HepG2 (cell line): ENCODE results near the gene TBL3. TPM values are rescaled to one million over a fixed set of nuclear protein-coding genes. Genes with fewer than 3 reads are reported as not detected.

Experiments used
- ATF7 ChIP-seq, 2 experiments: fragments of 450-650 bp in 1 of 2; sonication (generic) in 1 of 2; formaldehyde crosslinking in 1 of 2; IDR thresholded peaks; 2 replicates each; pipeline versions ENCODE4 v1.4.0 to v1.6.1; 2016 to 2020; ENCODE audit warnings: antibody characterized with exemption in 1 of 2, mild to moderate bottlenecking in 1 of 2, missing genetic modification reagents in 1 of 2
- FOXO1 ChIP-seq: sonication (generic); formaldehyde crosslinking; IDR thresholded peaks from 2 replicates; pipeline ENCODE4 v1.4.0; 2020; ENCODE audit warnings: missing genetic modification reagents
- FOXO4 ChIP-seq: sonication (generic); formaldehyde crosslinking; conservative IDR thresholded peaks from 2 replicates; pipeline ENCODE4 v1.8.1; 2023; ENCODE audit warnings: missing genetic modification reagents
- HBP1 ChIP-seq: IDR thresholded peaks from 2 replicates; pipeline ENCODE4 v1.6.1; 2016; ENCODE audit warnings: low read depth, control low read depth
- HOXD1 ChIP-seq: sonication (generic); formaldehyde crosslinking; IDR thresholded peaks from 2 replicates; pipeline ENCODE4 v1.5.0; 2020; ENCODE audit warnings: missing genetic modification reagents
- MYC ChIP-seq: sonication (generic); formaldehyde crosslinking; IDR thresholded peaks from 2 replicates; pipeline ENCODE4 v1.9.0; 2021; ENCODE audit warnings: missing genetic modification reagents, borderline replicate concordance
- RBM39 ChIP-seq: fragments of 200-400 bp; formaldehyde crosslinking; IDR thresholded peaks from one replicate; pipeline ENCODE4 v1.6.1; 2018; ENCODE audit warnings: antibody characterized with exemption, mild to moderate bottlenecking, low read depth, low read length; ENCODE audit not compliant: poor library complexity, severe bottlenecking
- SCMH1 ChIP-seq: sonication (generic); formaldehyde crosslinking; IDR thresholded peaks from 2 replicates; pipeline ENCODE4 v1.9.0; 2021; ENCODE audit warnings: missing genetic modification reagents, mild to moderate bottlenecking, borderline replicate concordance
- THAP9 ChIP-seq: sonication (generic); formaldehyde crosslinking; IDR thresholded peaks from 2 replicates; pipeline ENCODE4; 2020; ENCODE audit warnings: missing genetic modification reagents, mild to moderate bottlenecking, borderline replicate concordance
- XRCC5 ChIP-seq: fragments of 200-400 bp; formaldehyde crosslinking; optimal IDR thresholded peaks from 2 replicates; pipeline ENCODE3; 2017; ENCODE audit warnings: mild to moderate bottlenecking, low read length
- ZBTB10 ChIP-seq: sonication (generic); formaldehyde crosslinking; IDR thresholded peaks from 2 replicates; pipeline ENCODE4 v1.4.0; 2020; ENCODE audit warnings: missing genetic modification reagents, borderline replicate concordance
- ZNF224 ChIP-seq: sonication (generic); formaldehyde crosslinking; IDR thresholded peaks from 2 replicates; pipeline ENCODE4 v1.5.0; 2020; ENCODE audit warnings: mild to moderate bottlenecking, missing genetic modification reagents
- ZNF256 ChIP-seq: sonication (generic); formaldehyde crosslinking; conservative IDR thresholded peaks from 2 replicates; pipeline ENCODE4 v1.4.0; 2020; ENCODE audit warnings: missing genetic modification reagents
- ZNF430 ChIP-seq: sonication (generic); formaldehyde crosslinking; IDR thresholded peaks from 2 replicates; pipeline ENCODE4 v1.9.0; 2021; ENCODE audit warnings: mild to moderate bottlenecking, missing genetic modification reagents
- polyA plus RNA-seq, 8 experiments: library from polyadenylated mRNA; depleted of rRNA in 3 of 8; stranded (reverse) in 7 of 8; unstranded in 1 of 8; fragments of >200 nt; fragmentation: Illumina TruSeq in 4 of 8; extraction: Trizol in 4 of 8; gene quantifications; 2 replicates each; pipeline versions ENCODE4 v1.2.1 to v1.2.3, GENCODE V29; 2011 to 2016; ENCODE audit warnings: low read depth in 4 of 8, missing spikeins in 1 of 8, mixed read lengths in 1 of 8; ENCODE audit not compliant: insufficient read depth in 1 of 8
- total RNA-seq, 5 experiments: library from RNA; depleted of rRNA; stranded (reverse); fragments of >200 nt; fragmentation: Illumina TruSeq; extraction: Trizol; gene quantifications; 2 replicates each; pipeline ENCODE4 v1.2.3, GENCODE V29; 2016; ENCODE audit warnings: low read depth in 1 of 5

The TBL3 gene
- total and polyA plus RNA-seq, 2 of the 13 experiments (the other 11 are each of a cell fraction or from before 2014, with no cell fraction given), result 16.8 to 38.0 TPM

DNA sequence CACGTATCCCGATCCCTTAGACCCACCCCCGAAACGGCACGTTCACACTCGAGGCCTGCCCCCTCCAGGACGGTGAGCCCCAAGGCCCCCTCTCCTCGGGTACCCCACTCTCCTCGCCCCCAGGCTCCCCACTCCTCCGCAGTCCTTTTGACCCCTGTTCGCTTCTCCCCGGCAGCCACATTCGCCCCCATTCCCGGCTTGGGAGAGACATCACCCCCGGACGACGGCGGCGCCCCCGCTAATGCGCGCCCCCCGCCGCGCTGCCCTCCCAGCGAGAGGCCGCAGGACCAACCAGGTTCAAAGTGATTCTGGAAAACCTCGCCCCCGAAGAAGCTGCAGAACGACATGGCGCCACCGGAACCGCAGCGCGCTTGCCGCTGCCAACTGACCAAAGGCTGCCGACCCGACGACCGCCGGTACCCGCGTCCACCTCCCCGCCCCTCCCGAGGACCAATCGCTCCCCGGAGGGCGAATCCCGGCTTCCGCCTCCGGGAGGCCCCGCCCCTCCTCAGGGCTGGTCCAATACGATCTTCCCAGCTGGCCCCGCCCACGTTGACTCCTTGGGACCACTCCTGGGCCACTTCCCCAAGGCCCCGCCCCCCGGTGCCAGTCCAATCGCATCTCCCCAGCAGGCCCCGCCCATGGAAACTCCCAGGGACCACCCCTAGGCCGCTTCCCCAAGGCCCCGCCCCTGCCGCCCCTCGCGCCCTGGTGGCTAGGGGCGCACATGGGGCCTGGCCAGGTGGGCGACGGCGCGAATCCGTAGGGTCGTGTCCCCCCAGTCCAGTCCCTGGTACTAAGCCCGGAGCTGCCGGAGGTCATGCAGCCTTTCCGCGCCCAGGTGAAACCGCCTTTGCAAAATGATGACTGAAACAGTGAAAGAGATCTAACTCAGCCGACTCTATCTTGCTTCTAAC is 28.8 kb upstream of the TBL3 start, which contains the start of gene MSRB1 (continued):
- TF ChIP-seq MYC (CRISPR knock-in tag), result peak; percentile 83; the same call in 1 of the 2 replicates
- TF ChIP-seq HOXD1 (CRISPR knock-in tag), result peak; percentile 18; the same call in 1 of the 2 replicates
- TF ChIP-seq SCMH1 (CRISPR knock-in tag), result no peak
- TF ChIP-seq FOXO4 (CRISPR knock-in tag), result no peak
- TF ChIP-seq ZNF224 (CRISPR knock-in tag), result peak; percentile 71; the same call in 1 of the 2 replicates
- no peak for TF ChIP-seq ATF7 (IDR thresholded peaks at IDR 0.05)
- TF ChIP-seq ATF7 (CRISPR knock-in tag; IDR thresholded peaks at IDR 0.05), result no peak
- TF ChIP-seq ZBTB10 (CRISPR knock-in tag), result no peak
- TF ChIP-seq FOXO1 (CRISPR knock-in tag), result 0 out of 2 replicates have a peak, but pooled peaks have one; percentile 9
- peak; percentile 86 for TF ChIP-seq ZNF430
- TF ChIP-seq HBP1 (CRISPR knock-in tag), result 0 out of 2 replicates have a peak, but pooled peaks have one; percentile 53
- no peak; the same call in 1 of the 2 replicates for TF ChIP-seq THAP9 (CRISPR knock-in tag)
- TF ChIP-seq ZNF256, result no peak
- TF ChIP-seq RBM39, result no peak
- peak; percentile 40 for TF ChIP-seq XRCC5
